Adrenal gland (tissue), 12 donors: Measurements from ENCODE around the gene SART3. TPM values are rescaled to one million over a fixed set of nuclear protein-coding genes. Genes with fewer than 3 reads are reported as not detected.

Experiments used
- DNase-seq, 7 donors: peaks; one replicate each; pipeline ENCODE4 v3.0.0-alpha.2; 2019 to 2020
- H3K27ac ChIP-seq, 5 donors: fragments of 200-600 bp; sonication (generic) in 4 of 5; 1 replicate in 3 of 5; 2 replicates in 2 of 5; pipeline versions ENCODE4 v1.5.1 to v1.8.0; 2016 to 2020; ENCODE audit warnings: mild to moderate bottlenecking in 1 of 5
- H3K27me3 ChIP-seq: fragments of 200-600 bp; 2 replicates; pipeline ENCODE4 v1.8.0; 2021
- H3K36me3 ChIP-seq, 2 donors: fragments of 200-600 bp; replicated peaks in 1 of 2; 1 replicate in 1 of 2; 2 replicates in 1 of 2; pipeline versions ENCODE4 v1.5.1 to v1.8.0; 2018 to 2022
- H3K4me1 ChIP-seq, 2 donors: fragments of 200-600 bp; replicated peaks in 1 of 2; 1 replicate in 1 of 2; 2 replicates in 1 of 2; pipeline versions ENCODE4 v1.5.1 to v1.8.0; 2018 to 2021
- H3K4me3 ChIP-seq, 4 donors: fragments of 200-600 bp; sonication (generic) in 3 of 4; one replicate each; pipeline ENCODE4 v1.5.1; 2016 to 2018
- H3K9me3 ChIP-seq, 3 donors: fragments of 200-600 bp; sonication (generic) in 1 of 3; replicated peaks in 1 of 3; 1 replicate in 2 of 3; 2 replicates in 1 of 3; pipeline versions ENCODE4 v1.5.1 to v1.8.0; 2016 to 2021
- POLR2A ChIP-seq, 2 donors: fragments of 450-650 bp; IDR thresholded peaks; one replicate each; pipeline ENCODE4 v1.6.1; 2017; ENCODE audit warnings: antibody characterized with exemption in 2 of 2, mild to moderate bottlenecking in 2 of 2, moderate library complexity in 1 of 2
- WGBS, 4 donors: extraction: QIAGEN DNeasy Blood & Tissue Kit in 2 of 4; methylation state at CpG; one replicate each; pipeline versions ENCODE4 v1.1.5 to v1.1.7; 2013 to 2017; 5-methylcytosine and 5-hydroxymethylcytosine counted together
- intact Hi-C, 2 donors: fragments of 100-400 bp; cut with DNase I; formaldehyde crosslinking; loops; one replicate each; pipeline versions ENCODE4 v1.14.1 to v1.15.0; 2022 to 2023
- polyA plus RNA-seq, 3 donors: library from polyadenylated mRNA; stranded (reverse); fragments of 200-250 nt in 2 of 3; fragments of 350-450 nt in 1 of 3; fragmentation: Illumina TruSeq in 1 of 3; extraction: RNeasy Lipid Tissue Mini Kit (QIAGEN cat#74804) in 1 of 3; gene quantifications; one replicate each; pipeline ENCODE4 v1.2.3, GENCODE V29; 2013 to 2014
- total RNA-seq, 9 donors: library from RNA; depleted of rRNA in 4 of 9; stranded (reverse); fragments of >200 nt in 4 of 9; fragments of 120-200 nt in 1 of 9; fragmentation: NEBNext Ultra II Directional in 1 of 9; extraction: Animal tissue kit (Norgen Biotek cat#: 25700) in 1 of 9; gene quantifications; one replicate each; pipeline versions ENCODE4 v1.1.0 to v1.2.4, GENCODE V29; 2013 to 2023
- TF ChIP-seq, protein P1 (sequence below), 6 experiments: fragments of 450-650 bp in 4 of 6; fragments of 200-600 bp in 2 of 6; sonication (generic) in 1 of 6; IDR thresholded peaks; 1 replicate in 5 of 6; 2 replicates in 1 of 6; pipeline versions ENCODE4 v1.5.1 to v1.8.0; 2016 to 2021; ENCODE audit warnings: antibody characterized with exemption in 6 of 6, mild to moderate bottlenecking in 2 of 6, moderate library complexity in 1 of 6
- donor health status: healthy with polysubstance abuse.
- donor health status: Bipolar disorder and iron deficiency.
- donor health status: DM: yes; HTN: yes; CAD: no.
- donor health status: DM: no; HTN: no; CAD: no.
- donor health status: DM: no; HTN: no; CAD: no.
- donor health status: DM: yes; HTN: yes; CAD: no.

The SART3 gene
- total and polyA plus RNA-seq, 12 donors, result 27.5 to 79.3 (median 39.7) TPM

- TF ChIP-seq, protein P1, sequence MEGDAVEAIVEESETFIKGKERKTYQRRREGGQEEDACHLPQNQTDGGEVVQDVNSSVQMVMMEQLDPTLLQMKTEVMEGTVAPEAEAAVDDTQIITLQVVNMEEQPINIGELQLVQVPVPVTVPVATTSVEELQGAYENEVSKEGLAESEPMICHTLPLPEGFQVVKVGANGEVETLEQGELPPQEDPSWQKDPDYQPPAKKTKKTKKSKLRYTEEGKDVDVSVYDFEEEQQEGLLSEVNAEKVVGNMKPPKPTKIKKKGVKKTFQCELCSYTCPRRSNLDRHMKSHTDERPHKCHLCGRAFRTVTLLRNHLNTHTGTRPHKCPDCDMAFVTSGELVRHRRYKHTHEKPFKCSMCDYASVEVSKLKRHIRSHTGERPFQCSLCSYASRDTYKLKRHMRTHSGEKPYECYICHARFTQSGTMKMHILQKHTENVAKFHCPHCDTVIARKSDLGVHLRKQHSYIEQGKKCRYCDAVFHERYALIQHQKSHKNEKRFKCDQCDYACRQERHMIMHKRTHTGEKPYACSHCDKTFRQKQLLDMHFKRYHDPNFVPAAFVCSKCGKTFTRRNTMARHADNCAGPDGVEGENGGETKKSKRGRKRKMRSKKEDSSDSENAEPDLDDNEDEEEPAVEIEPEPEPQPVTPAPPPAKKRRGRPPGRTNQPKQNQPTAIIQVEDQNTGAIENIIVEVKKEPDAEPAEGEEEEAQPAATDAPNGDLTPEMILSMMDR (IDR thresholded peaks at IDR 0.05), result no peak
- TF ChIP-seq POLR2A (IDR thresholded peaks at IDR 0.05), result peak in 1 of 2 donors; percentile 51
- Histone ChIP-seq H3K4me3 (peak within 1 kb of the TSS; percentile 54 to 89 (median 63)), H3K27me3 (no peaks in the 10 kb centered on the region), H3K27ac (peak within 1 kb of the TSS in 4 of 5 donors; percentile 38 to 89 (median 60)), H3K4me1 (peaks cover 24 to 25% of the 10 kb centered on the region in 2 donors), H3K9me3 (no peaks in the 10 kb centered on the region), H3K36me3 (peaks cover 0 to 24% of the 10 kb centered on the region in 2 donors)
- intact Hi-C loops, result loop anchor here in 1 of 2 donors (10.0 kb wide), 1 partner anchor 100 kb away; no protein-coding TSS in a partner anchor
- 0 to 1% (median 1%) methylated on average over 22 to 66 of the region's 67 CpGs for WGBS, 4 donors
- peak; percentile 99 to 100 (median 100) for DNase-seq
Measured at GRCh38 chr12:108514973-108515814, 45.8 kb downstream of the SART3 start, which contains the start of gene FICD. TSS of gene FICD (plus strand) at chr12:108515277. CDS start at chr12:108516973, 1,696 bp downstream.

- Histone ChIP-seq H3K36me3 (peaks cover 0 to 18% of the 10 kb centered on the region in 2 donors), H3K9me3 (no peaks in the 10 kb centered on the region), H3K4me3 (peak overlapping the region in 2 of 4 donors; percentile 67 to 89), H3K4me1 (peaks cover 24 to 25% of the 10 kb centered on the region in 2 donors), H3K27ac (no peak overlapping the region), H3K27me3 (no peaks in the 10 kb centered on the region)
- 23 to 30% (median 27%) methylated on average over 19 of the region's 19 CpGs for WGBS, 4 donors
- TF ChIP-seq, protein P1 (IDR thresholded peaks at IDR 0.05), result no peak
- no peak for TF ChIP-seq POLR2A (IDR thresholded peaks at IDR 0.05)
- no peak for DNase-seq
- intact Hi-C loops, result loop anchor here in 1 of 2 donors (10.0 kb wide), 1 partner anchor 100 kb away; no protein-coding TSS in a partner anchor
Measured at GRCh38 chr12:108514468-108514972, 46.5 kb downstream of the SART3 start.

GRCh38 chr12:108511633-108512540 is 49.1 kb downstream of the SART3 start:
- H3K27ac ChIP-seq, result peak overlapping the region in 2 of 5 donors; percentile 10 to 11
- 21 to 29% (median 27%) methylated on average over 15 of the region's 15 CpGs for WGBS, 4 donors
- H3K9me3 ChIP-seq, result no peaks in the 10 kb centered on the region
- H3K4me1 ChIP-seq, result peaks cover 24 to 25% of the 10 kb centered on the region in 2 donors
- H3K27me3 ChIP-seq, result no peaks in the 10 kb centered on the region
- TF ChIP-seq, protein P1 (IDR thresholded peaks at IDR 0.05), result peak; percentile 73 to 96 (median 86)
- no peak for TF ChIP-seq POLR2A (IDR thresholded peaks at IDR 0.05)
- H3K4me3 ChIP-seq, result peak overlapping the region in 1 of 4 donors; percentile 32
- intact Hi-C loops, result loop anchor here in 1 of 2 donors (10.0 kb wide), 1 partner anchor 103 kb away; no protein-coding TSS in a partner anchor
- no peaks in the 10 kb centered on the region for H3K36me3 ChIP-seq
- DNase-seq, result peak; percentile 60 to 92 (median 75)
